AG10803 (cell line): ENCODE measurements around the gene SLC25A41.

Source experiments
- DNase-seq: peaks from one replicate; pipeline ENCODE4 v3.0.0; 2010; ENCODE audit warnings: low read depth
- H3K4me3 ChIP-seq: 2 replicates; pipeline ENCODE4 v1.5.1; 2011; ENCODE audit warnings: mild to moderate bottlenecking, low read length, control low read depth
- TF ChIP-seq, protein P1 (sequence below): conservative IDR thresholded peaks from 2 replicates; pipeline ENCODE4 v1.5.1; 2011; ENCODE audit warnings: mild to moderate bottlenecking, low read length, control low read depth, inconsistent platforms

The SLC25A41 gene

GRCh38 chr19:6413721-6414643 lies 19.6 kb downstream of the SLC25A41 start:
- no peak overlapping the region for H3K4me3 ChIP-seq
- no peak for DNase-seq
- TF ChIP-seq, protein P1, sequence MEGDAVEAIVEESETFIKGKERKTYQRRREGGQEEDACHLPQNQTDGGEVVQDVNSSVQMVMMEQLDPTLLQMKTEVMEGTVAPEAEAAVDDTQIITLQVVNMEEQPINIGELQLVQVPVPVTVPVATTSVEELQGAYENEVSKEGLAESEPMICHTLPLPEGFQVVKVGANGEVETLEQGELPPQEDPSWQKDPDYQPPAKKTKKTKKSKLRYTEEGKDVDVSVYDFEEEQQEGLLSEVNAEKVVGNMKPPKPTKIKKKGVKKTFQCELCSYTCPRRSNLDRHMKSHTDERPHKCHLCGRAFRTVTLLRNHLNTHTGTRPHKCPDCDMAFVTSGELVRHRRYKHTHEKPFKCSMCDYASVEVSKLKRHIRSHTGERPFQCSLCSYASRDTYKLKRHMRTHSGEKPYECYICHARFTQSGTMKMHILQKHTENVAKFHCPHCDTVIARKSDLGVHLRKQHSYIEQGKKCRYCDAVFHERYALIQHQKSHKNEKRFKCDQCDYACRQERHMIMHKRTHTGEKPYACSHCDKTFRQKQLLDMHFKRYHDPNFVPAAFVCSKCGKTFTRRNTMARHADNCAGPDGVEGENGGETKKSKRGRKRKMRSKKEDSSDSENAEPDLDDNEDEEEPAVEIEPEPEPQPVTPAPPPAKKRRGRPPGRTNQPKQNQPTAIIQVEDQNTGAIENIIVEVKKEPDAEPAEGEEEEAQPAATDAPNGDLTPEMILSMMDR, result no peak

GRCh38 chr19:6413291-6413690 lies 20.3 kb downstream of the SLC25A41 start:
- TF ChIP-seq, protein P1, result no peak

DNA sequence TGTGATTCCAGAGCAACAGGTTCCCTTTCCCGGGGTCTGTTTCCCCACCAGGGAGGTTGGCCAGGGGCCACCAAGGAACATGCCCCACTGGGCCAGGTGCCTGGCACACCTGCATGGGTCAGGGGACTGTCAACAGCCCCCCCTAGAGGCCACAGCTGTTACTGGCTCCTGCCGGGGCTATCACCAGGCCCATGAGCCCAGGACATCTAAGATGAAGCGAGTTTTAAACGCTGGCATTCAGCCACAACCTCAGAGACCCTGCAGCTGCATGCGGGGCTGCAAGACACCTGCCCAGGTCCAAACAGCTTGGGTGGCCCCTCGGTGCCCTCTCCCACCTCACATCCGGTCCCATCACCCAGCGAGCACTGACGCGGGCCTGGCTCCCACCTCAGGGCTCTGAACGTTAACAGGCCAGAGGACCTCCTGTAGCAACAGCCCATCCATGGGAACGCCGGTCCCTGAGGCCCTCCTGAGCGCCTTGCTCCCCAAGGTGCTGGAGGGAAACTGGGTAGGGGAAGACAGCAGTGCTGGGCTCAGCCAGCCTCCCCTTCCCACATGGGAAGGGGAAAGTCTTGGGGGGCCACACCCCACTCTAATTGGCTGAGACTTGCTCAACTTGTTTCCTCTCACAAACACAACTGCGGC lies 21.0 kb downstream of the SLC25A41 start:
- no peak overlapping the region for H3K4me3 ChIP-seq
- TF ChIP-seq, protein P1, result peak; percentile 41
- no peak for DNase-seq

More at GRCh38 chr19:6413291-6413690, 20.3 kb downstream of the SLC25A41 start:
- no peak overlapping the region for H3K4me3 ChIP-seq
- no peak for DNase-seq

DNA sequence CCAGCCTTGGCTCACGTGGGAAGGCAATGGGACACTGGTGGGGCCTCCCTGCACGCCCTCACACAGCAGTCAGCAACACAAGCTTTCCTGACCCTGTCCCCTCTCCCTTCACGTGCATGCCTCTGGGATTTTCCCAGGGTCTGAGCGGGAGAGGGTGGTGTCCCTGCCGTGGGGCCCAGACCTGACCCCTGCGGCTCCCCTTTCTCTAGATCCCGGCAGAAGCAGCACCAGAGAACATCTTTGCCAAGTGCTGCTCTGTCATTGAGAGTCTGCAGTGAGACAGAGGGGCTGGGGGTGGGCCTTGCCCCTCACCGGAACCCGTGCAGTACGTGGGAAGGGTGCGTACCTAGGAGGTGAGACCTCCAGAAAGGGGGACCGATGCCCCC lies 21.5 kb downstream of the SLC25A41 start:
- DNase-seq, result no peak
- TF ChIP-seq, protein P1, result no peak
- H3K4me3 ChIP-seq, result no peak overlapping the region

DNA sequence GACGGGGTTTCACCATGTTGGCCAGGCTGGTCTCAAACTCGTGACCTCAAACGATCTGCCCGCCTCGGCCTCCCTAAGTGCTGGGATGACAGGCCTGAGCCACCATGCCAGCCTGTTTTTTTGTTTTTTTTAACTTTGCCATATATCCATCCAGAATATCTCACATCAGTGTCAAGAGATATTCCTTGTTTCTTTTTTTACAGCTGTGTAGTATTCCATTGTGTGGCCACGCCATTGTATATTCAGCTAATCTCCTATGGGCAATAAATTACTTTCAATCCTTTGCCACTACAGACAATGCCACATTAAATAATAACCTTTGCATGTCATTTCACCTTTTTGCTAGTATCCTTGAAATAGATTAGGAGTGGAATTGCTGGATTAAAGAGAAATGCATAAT lies 24.2 kb downstream of the SLC25A41 start:
- TF ChIP-seq, protein P1, result no peak
- H3K4me3 ChIP-seq, result no peak overlapping the region
- no peak for DNase-seq

DNA sequence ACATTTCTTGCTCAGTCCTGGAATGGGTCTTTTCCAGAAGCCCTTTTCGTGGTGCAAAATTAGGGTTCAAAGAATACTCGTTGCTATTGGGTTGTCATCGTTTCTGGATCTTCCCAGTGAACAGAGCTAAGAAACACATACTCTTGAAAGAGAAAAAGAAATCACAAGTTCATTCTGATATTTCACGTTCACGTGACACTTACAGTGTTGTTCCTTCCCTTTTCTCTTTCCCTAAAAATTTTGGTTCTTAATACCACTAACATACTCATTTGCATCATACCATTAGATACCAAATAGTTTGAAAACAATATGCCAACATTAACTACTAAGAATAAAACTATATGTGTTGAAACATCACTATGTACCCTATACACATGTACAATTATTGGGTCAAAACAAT lies 27.2 kb downstream of the SLC25A41 start:
- no peak overlapping the region for H3K4me3 ChIP-seq
- TF ChIP-seq, protein P1, result no peak
- DNase-seq, result no peak
